K562 (cell line): ENCODE measurements around the gene FCHO1. TPM values are rescaled to one million over a fixed set of nuclear protein-coding genes. Genes with fewer than 3 reads are reported as not detected.

Experiments
- ARID1B ChIP-seq: fragments of 450-650 bp; IDR thresholded peaks from 2 replicates; pipeline ENCODE4 v1.6.1; 2016; ENCODE audit warnings: antibody characterized with exemption, mild to moderate bottlenecking, inconsistent platforms
- BRCA1 ChIP-seq, 2 experiments: fragments of 450-650 bp in 1 of 2; sonication (generic) in 1 of 2; formaldehyde crosslinking in 1 of 2; IDR thresholded peaks; 2 replicates each; pipeline versions ENCODE4 v1.5.0 to v1.6.1; 2017 to 2020; ENCODE audit warnings: mild to moderate bottlenecking in 1 of 2, missing genetic modification reagents in 1 of 2
- CAMTA2 ChIP-seq: fragments of 250-450 bp; sonication (Bioruptor Pico); conservative IDR thresholded peaks from 2 replicates; pipeline ENCODE4 v1.5.1; 2022
- CLOCK ChIP-seq: fragments of 250-450 bp; sonication (Bioruptor Pico); IDR thresholded peaks from 2 replicates; pipeline ENCODE4 v1.4.0; 2020; ENCODE audit warnings: mild to moderate bottlenecking, moderate library complexity, borderline replicate concordance
- GMEB1 ChIP-seq: fragments of 250-450 bp; sonication (Bioruptor Pico); IDR thresholded peaks from 2 replicates; pipeline ENCODE4 v1.4.0; 2020; ENCODE audit warnings: mild to moderate bottlenecking
- HDAC8 ChIP-seq: fragments of 450-650 bp; IDR thresholded peaks from 2 replicates; pipeline ENCODE4 v1.6.1; 2016; ENCODE audit warnings: mild to moderate bottlenecking, missing genetic modification characterization, moderate library complexity, missing compliant biosample characterization
- HNRNPUL1 ChIP-seq: fragments of 200-400 bp; formaldehyde crosslinking; IDR thresholded peaks from 2 replicates; pipeline ENCODE4 v1.6.1; 2017; ENCODE audit warnings: low read length
- MBD1 ChIP-seq: fragments of 250-450 bp; sonication (Bioruptor Pico); IDR thresholded peaks from 2 replicates; pipeline ENCODE4 v1.8.0; 2022; ENCODE audit warnings: inconsistent platforms
- MECOM ChIP-seq: fragments of 250-450 bp; sonication (Bioruptor Pico); IDR thresholded peaks from 2 replicates; pipeline ENCODE4 v1.8.0; 2022; ENCODE audit warnings: inconsistent platforms
- PCBP2 ChIP-seq: fragments of 200-400 bp; formaldehyde crosslinking; IDR thresholded peaks from 2 replicates; pipeline ENCODE4 v1.6.1; 2018; ENCODE audit warnings: low read length, low read depth, mild to moderate bottlenecking, moderate library complexity; ENCODE audit not compliant: poor library complexity, severe bottlenecking
- PKNOX1 ChIP-seq: fragments of 450-650 bp; IDR thresholded peaks from 2 replicates; pipeline ENCODE4 v1.6.1; 2016
- POLR2A ChIP-seq: fragments of 450-650 bp; conservative IDR thresholded peaks from 2 replicates; pipeline ENCODE4 v1.6.1; 2016
- RBM15 ChIP-seq: fragments of 200-400 bp; formaldehyde crosslinking; IDR thresholded peaks from 2 replicates; pipeline ENCODE4 v1.6.1; 2018; ENCODE audit warnings: mild to moderate bottlenecking, low read length, moderate library complexity; ENCODE audit not compliant: insufficient read depth
- RHOXF2B ChIP-seq: fragments of 250-450 bp; sonication (Bioruptor Pico); conservative IDR thresholded peaks from 2 replicates; pipeline ENCODE4 v1.5.1; 2021
- SIX5 ChIP-seq, 2 experiments: IDR thresholded peaks; 2 replicates each; pipeline ENCODE4 v1.6.1; 2011; ENCODE audit warnings: low read length in 2 of 2, borderline replicate concordance in 1 of 2, low read depth in 1 of 2, mild to moderate bottlenecking in 1 of 2, moderate library complexity in 1 of 2; ENCODE audit not compliant: insufficient read depth in 1 of 2
- TRIM28 ChIP-seq: fragments of 450-650 bp; IDR thresholded peaks from 2 replicates; pipeline ENCODE4 v1.6.1; 2017
- USF2 ChIP-seq: sonication (generic); formaldehyde crosslinking; IDR thresholded peaks from 2 replicates; pipeline ENCODE4 v1.5.0; 2020; ENCODE audit warnings: missing genetic modification reagents
- ZNF589 ChIP-seq: fragments of 200-800 bp; sonication (Bioruptor generic); IDR thresholded peaks from 2 replicates; pipeline ENCODE4 v1.6.1; 2016; ENCODE audit warnings: low read depth, missing genetic modification characterization, missing compliant biosample characterization
- ZNF699 ChIP-seq: fragments of 250-450 bp; sonication (Bioruptor Pico); IDR thresholded peaks from 2 replicates; pipeline ENCODE4 v1.8.0; 2021; ENCODE audit warnings: mild to moderate bottlenecking, moderate library complexity; ENCODE audit not compliant: insufficient replicate concordance
- ZNF77 ChIP-seq: fragments of 250-450 bp; sonication (Bioruptor Pico); IDR thresholded peaks from 2 replicates; pipeline ENCODE4 v1.5.0; 2020
- polyA plus RNA-seq, 8 experiments: library from polyadenylated mRNA; depleted of rRNA in 4 of 8; stranded (reverse) in 5 of 8; unstranded in 3 of 8; fragments of >200 nt; fragmentation: Nextera tagmentation in 2 of 8; fragmentation: Illumina TruSeq in 1 of 8; extraction: Ambion mirVana in 2 of 8; extraction: Trizol in 1 of 8; gene quantifications; 2 replicates each; pipeline versions ENCODE4 v1.2.1 to v1.2.3, GENCODE V29; 2011 to 2014; ENCODE audit warnings: inconsistent platforms in 1 of 8, missing spikeins in 1 of 8
- total RNA-seq, 7 experiments: library from RNA; depleted of rRNA in 6 of 7; stranded (reverse); fragments of >200 nt in 6 of 7; fragmentation: Illumina TruSeq in 2 of 7; extraction: Trizol in 2 of 7; gene quantifications; 2 replicates each; pipeline versions ENCODE4 v1.2.1 to v1.2.3, GENCODE V29; 2011 to 2021; ENCODE audit warnings: low replicate concordance in 1 of 7

Gene FCHO1
- total and polyA plus RNA-seq, 9 of the 15 experiments (the other 6 are each of a cell fraction or from before 2014, with no cell fraction given) = 0.21 to 58.9 (median 18.3) TPM

- no peak for TF ChIP-seq USF2 (CRISPR knock-in tag)
- no peak for TF ChIP-seq GMEB1 (CRISPR knock-in tag)
- no peak for TF ChIP-seq MBD1
- TF ChIP-seq HNRNPUL1 = no peak
- TF ChIP-seq HDAC8 (tag) = no peak
- no peak for TF ChIP-seq ZNF589 (CRISPR knock-in tag)
- no peak for TF ChIP-seq MECOM (CRISPR knock-in tag)
- TF ChIP-seq RBM15 = no peak
- no peak for TF ChIP-seq SIX5 (IDR thresholded peaks at IDR 0.05; ENCODE audit: borderline replicate concordance in 1 of 2, insufficient read depth in 1 of 2, low read depth in 1 of 2, low read length in 2 of 2)
- TF ChIP-seq PCBP2 = no peak
- no peak for TF ChIP-seq PKNOX1
- TF ChIP-seq ARID1B = peak; percentile 19; the same call in 1 of the 2 replicates
- TF ChIP-seq BRCA1 (IDR thresholded peaks at IDR 0.05) = no peak
- no peak for TF ChIP-seq BRCA1 (CRISPR knock-in tag; IDR thresholded peaks at IDR 0.05)
- TF ChIP-seq POLR2A = no peak
- no peak for TF ChIP-seq TRIM28
- no peak for TF ChIP-seq CAMTA2
- no peak for TF ChIP-seq ZNF699
- TF ChIP-seq ZNF77 (CRISPR knock-in tag) = no peak
- no peak for TF ChIP-seq CLOCK (CRISPR knock-in tag)
- no peak for TF ChIP-seq RHOXF2B (CRISPR knock-in tag)
These were observed 24.1 kb downstream of the FCHO1 start (continued) for GRCh38 chr19:17775245-17775927.
